ENCODE measurements around the gene WDFY2.

DNA sequence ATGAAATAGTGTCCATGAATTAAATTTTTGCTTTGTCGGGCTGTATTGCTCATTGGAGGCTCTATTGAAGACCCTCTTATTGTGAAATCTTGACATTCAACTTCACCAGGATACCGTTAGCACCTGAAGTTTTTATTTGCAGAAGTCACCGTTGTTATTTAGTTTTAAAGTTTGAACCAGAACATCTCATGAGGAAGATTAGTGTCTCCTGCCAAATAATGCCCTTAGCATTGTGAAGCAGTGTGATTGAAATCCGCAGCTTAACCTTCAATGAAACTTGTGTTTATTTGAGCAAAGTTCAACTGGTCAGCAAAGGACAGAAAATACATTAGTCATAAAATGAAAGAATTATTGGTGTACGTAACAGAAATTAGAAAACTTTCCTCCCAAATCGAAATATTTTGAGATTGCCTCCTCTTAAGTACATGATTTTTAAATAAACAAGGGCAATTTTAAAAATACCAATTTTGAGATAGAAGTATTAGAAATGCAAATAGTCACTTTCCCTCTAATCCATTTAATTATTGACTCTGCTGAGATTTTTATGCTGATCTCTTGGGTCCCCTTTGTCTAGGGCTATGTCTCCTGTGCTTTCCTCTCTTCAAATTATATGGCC is 84.4 kb downstream of the WDFY2 start:
- TF ChIP-seq, protein P1, sequence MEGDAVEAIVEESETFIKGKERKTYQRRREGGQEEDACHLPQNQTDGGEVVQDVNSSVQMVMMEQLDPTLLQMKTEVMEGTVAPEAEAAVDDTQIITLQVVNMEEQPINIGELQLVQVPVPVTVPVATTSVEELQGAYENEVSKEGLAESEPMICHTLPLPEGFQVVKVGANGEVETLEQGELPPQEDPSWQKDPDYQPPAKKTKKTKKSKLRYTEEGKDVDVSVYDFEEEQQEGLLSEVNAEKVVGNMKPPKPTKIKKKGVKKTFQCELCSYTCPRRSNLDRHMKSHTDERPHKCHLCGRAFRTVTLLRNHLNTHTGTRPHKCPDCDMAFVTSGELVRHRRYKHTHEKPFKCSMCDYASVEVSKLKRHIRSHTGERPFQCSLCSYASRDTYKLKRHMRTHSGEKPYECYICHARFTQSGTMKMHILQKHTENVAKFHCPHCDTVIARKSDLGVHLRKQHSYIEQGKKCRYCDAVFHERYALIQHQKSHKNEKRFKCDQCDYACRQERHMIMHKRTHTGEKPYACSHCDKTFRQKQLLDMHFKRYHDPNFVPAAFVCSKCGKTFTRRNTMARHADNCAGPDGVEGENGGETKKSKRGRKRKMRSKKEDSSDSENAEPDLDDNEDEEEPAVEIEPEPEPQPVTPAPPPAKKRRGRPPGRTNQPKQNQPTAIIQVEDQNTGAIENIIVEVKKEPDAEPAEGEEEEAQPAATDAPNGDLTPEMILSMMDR (IDR thresholded peaks at IDR 0.05; ENCODE audit: insufficient read depth, low read length, poor library complexity, severe bottlenecking) = no peak
- no peak for TF ChIP-seq EZH2phosphoT487 (conservative IDR thresholded peaks at IDR 0.05; ENCODE audit: low read length)
